GM21381 (cell line): ENCODE data around the gene DOCK11.

Experiments used
- ATAC-seq: cut with Tn5 transposase; IDR thresholded peaks from one replicate; pipeline ENCODE4 v1.9.1; 2021; ENCODE audit warnings: mild to moderate bottlenecking, moderate library complexity; ENCODE audit not compliant: unreplicated experiment

Gene DOCK11

GRCh38 chrX:118621081-118621759 lies 125.6 kb downstream of the DOCK11 start:
- ATAC-seq: no peak

- ATAC-seq: no peak
Observed at GRCh38 chrX:118623062-118623461, 127.4 kb downstream of the DOCK11 start.

GRCh38 chrX:118626346-118626745 lies 130.7 kb downstream of the DOCK11 start:
- ATAC-seq: no peak

GRCh38 chrX:118627084-118627758 lies 131.6 kb downstream of the DOCK11 start:
- ATAC-seq: no peak

- no peak for ATAC-seq
Observed at GRCh38 chrX:118630848-118631247, 135.2 kb downstream of the DOCK11 start.

GRCh38 chrX:118631586-118631985 lies 136.0 kb downstream of the DOCK11 start:
- ATAC-seq: no peak

- ATAC-seq: no peak
Observed at GRCh38 chrX:118632862-118633261, 137.2 kb downstream of the DOCK11 start.

- no peak for ATAC-seq
Observed at GRCh38 chrX:118633530-118633929, 137.9 kb downstream of the DOCK11 start.

- no peak for ATAC-seq
Observed at GRCh38 chrX:118634336-118634735, 138.7 kb downstream of the DOCK11 start.

GRCh38 chrX:118637997-118638396 lies 142.4 kb downstream of the DOCK11 start:
- ATAC-seq: no peak

- ATAC-seq: no peak
Observed at GRCh38 chrX:118644378-118644777, 148.8 kb downstream of the DOCK11 start.

- no peak for ATAC-seq
Observed at GRCh38 chrX:118652717-118653116, 157.1 kb downstream of the DOCK11 start.

GRCh38 chrX:118654331-118654730 lies 158.7 kb downstream of the DOCK11 start:
- no peak for ATAC-seq

- no peak for ATAC-seq
Observed at GRCh38 chrX:118655561-118656246, 160.1 kb downstream of the DOCK11 start.

- no peak for ATAC-seq
Observed at GRCh38 chrX:118657413-118657812, 161.8 kb downstream of the DOCK11 start.

- no peak for ATAC-seq
Observed at GRCh38 chrX:118660085-118660484, 164.5 kb downstream of the DOCK11 start.

- no peak for ATAC-seq
Observed at GRCh38 chrX:118665204-118665603, 169.6 kb downstream of the DOCK11 start.

- no peak for ATAC-seq
Observed at GRCh38 chrX:118666521-118666920, 170.9 kb downstream of the DOCK11 start.

GRCh38 chrX:118669435-118669834 lies 173.8 kb downstream of the DOCK11 start:
- ATAC-seq: no peak

GRCh38 chrX:118675326-118675965 lies 179.8 kb downstream of the DOCK11 start:
- ATAC-seq: no peak

- no peak for ATAC-seq
Observed at GRCh38 chrX:118675966-118676349, 180.3 kb downstream of the DOCK11 start.

- no peak for ATAC-seq
Observed at GRCh38 chrX:118677318-118677717, 181.7 kb downstream of the DOCK11 start.
